HepG2 (cell line): ENCODE results near the gene TGFA. TPM values are rescaled to one million over a fixed set of nuclear protein-coding genes. Genes with fewer than 3 reads are reported as not detected.

Experiments
- ATAC-seq: fragments of 200-7000 bp; cut with Tn5 transposase; 3 replicates; pipeline ENCODE4 v1.9.1; 2020; ENCODE audit warnings: mild to moderate bottlenecking, moderate library complexity
- BruUV-seq: library from RNA; stranded (reverse); fragments of 400-500 nt; replicated peaks from 2 replicates; lab custom pipeline; 2021; lab: Mats Ljungman, UMichigan
- CTCF ChIA-PET: fragments of 300-600 bp; formaldehyde crosslinking; extraction: SDS; loops from one replicate; lab custom pipeline; 2021; ENCODE audit warnings: low total read pairs, inconsistent platforms, low intra/inter-chr PET ratio; lab: Yijun Ruan, JAX
- POLR2A ChIA-PET: fragments of 350-600 bp; sonication (Branson Sonifier 250); formaldehyde crosslinking; loops from one replicate; lab custom pipeline; 2020; ENCODE audit warnings: antibody characterized with exemption, inconsistent platforms; lab: Yijun Ruan, JAX
- DNase-seq: peaks from one replicate; pipeline ENCODE4 v3.0.0-alpha.2; 2015; ENCODE audit warnings: low spot score
- FAIRE-seq: peaks from 3 replicates; lab custom pipeline; 2011; peaks lifted over from hg19 to GRCh38; lab: Jason Lieb, UNC
- H2AFZ ChIP-seq: one replicate; pipeline ENCODE4 v1.6.1; 2011; ENCODE audit warnings: low read length, inconsistent platforms
- H3K27ac ChIP-seq: fragments of 300-600 bp; 3 replicates; pipeline ENCODE4 v1.8.0; 2011; ENCODE audit warnings: mixed run types, mild to moderate bottlenecking, mixed read lengths, low read length, inconsistent platforms; ENCODE audit not compliant: insufficient read depth; ENCODE audit errors: extremely low read length
- H3K27me3 ChIP-seq, 2 experiments: fragments of 200-600 bp in 1 of 2; 2 replicates in 1 of 2; 3 replicates in 1 of 2; pipeline versions ENCODE4 v1.6.0 to v1.8.0; 2011; ENCODE audit warnings: low read length in 2 of 2, mild to moderate bottlenecking in 2 of 2, moderate library complexity in 2 of 2, inconsistent platforms in 1 of 2; ENCODE audit not compliant: insufficient read depth in 2 of 2, control insufficient read depth in 1 of 2
- H3K36me3 ChIP-seq, 2 experiments: fragments of 200-600 bp in 1 of 2; replicated peaks in 1 of 2; 2 replicates in 1 of 2; 3 replicates in 1 of 2; pipeline versions ENCODE4 v1.5.1 to v1.8.0; 2011; ENCODE audit warnings: low read length in 2 of 2, inconsistent platforms in 1 of 2; ENCODE audit not compliant: insufficient read depth in 2 of 2, control insufficient read depth in 1 of 2
- H3K4me1 ChIP-seq: 2 replicates; pipeline ENCODE4 v1.5.1; 2012; ENCODE audit warnings: low read length, inconsistent platforms; ENCODE audit not compliant: insufficient read depth
- H3K4me2 ChIP-seq: 2 replicates; pipeline ENCODE4 v1.6.0; 2011; ENCODE audit warnings: low read depth, low read length, inconsistent platforms
- H3K4me3 ChIP-seq, 3 experiments: fragments of 200-600 bp in 1 of 3; sonication (generic), shearing (Covaris generic) in 1 of 3; replicated peaks in 1 of 3; 2 replicates each; pipeline ENCODE4 v1.5.1; 2011 to 2016; ENCODE audit warnings: low read length in 3 of 3, inconsistent platforms in 2 of 3, low read depth in 2 of 3, mild to moderate bottlenecking in 2 of 3, control low read depth in 1 of 3, mixed read lengths in 1 of 3; ENCODE audit not compliant: insufficient read depth in 1 of 3
- H3K79me2 ChIP-seq: one replicate; pipeline ENCODE4 v1.6.1; 2011; ENCODE audit warnings: low read length, inconsistent platforms; ENCODE audit not compliant: insufficient read depth
- H3K9ac ChIP-seq: 2 replicates; pipeline ENCODE4 v1.6.0; 2011; ENCODE audit warnings: mild to moderate bottlenecking, low read depth, low read length, inconsistent platforms; ENCODE audit not compliant: insufficient read depth
- H3K9me3 ChIP-seq: 2 replicates; pipeline ENCODE4 v1.5.1; 2012; ENCODE audit warnings: mild to moderate bottlenecking, low read length
- H4K20me1 ChIP-seq: 2 replicates; pipeline ENCODE4 v1.6.0; 2011; ENCODE audit warnings: inconsistent platforms, mild to moderate bottlenecking, low read length, moderate library complexity; ENCODE audit not compliant: insufficient read depth
- ATF7-NPFF ChIP-seq: sonication (generic); formaldehyde crosslinking; IDR thresholded peaks from 2 replicates; pipeline ENCODE4 v1.8.1; 2023; ENCODE audit warnings: mild to moderate bottlenecking, low read depth, missing genetic modification reagents, moderate library complexity
- HIC2 ChIP-seq: sonication (generic); formaldehyde crosslinking; IDR thresholded peaks from 2 replicates; pipeline ENCODE4 v1.9.0; 2022; ENCODE audit warnings: low read depth, missing genetic modification reagents
- MAFF ChIP-seq: IDR thresholded peaks from 2 replicates; pipeline ENCODE4 v1.6.1; 2011; ENCODE audit warnings: low read depth, low read length, improper control_type of control experiment
- MAFK ChIP-seq, 2 experiments: IDR thresholded peaks in 1 of 2; conservative IDR thresholded peaks in 1 of 2; 2 replicates each; pipeline ENCODE4 v1.6.1; 2011; ENCODE audit warnings: improper control_type of control experiment in 2 of 2, low read length in 2 of 2
- RELA ChIP-seq: sonication (generic); formaldehyde crosslinking; IDR thresholded peaks from 2 replicates; pipeline ENCODE4 v1.4.0; 2020; ENCODE audit warnings: missing genetic modification reagents
- WGBS: methylation state at CpG from one replicate; pipeline ENCODE4 v1.1.6; 2017; ENCODE audit warnings: low lambda C conversion rate; 5-methylcytosine and 5-hydroxymethylcytosine counted together
- in situ Hi-C: cut with HindIII; loops from 2 replicates; pipeline ENCODE4 v1.10.0; 2017; ENCODE audit warnings: low pct_unique_long_range_greater_than_20kb; ENCODE audit not compliant: extremely low pct_ligation_motif_present
- intact Hi-C: fragments of 100-400 bp; cut with micrococcal nuclease; formaldehyde crosslinking; loops from one replicate; pipeline ENCODE4 v1.10.0; 2022; ENCODE audit not compliant: unreplicated experiment
- polyA plus RNA-seq, 8 experiments: library from polyadenylated mRNA; depleted of rRNA in 3 of 8; stranded (reverse) in 7 of 8; unstranded in 1 of 8; fragments of >200 nt; fragmentation: Illumina TruSeq in 4 of 8; extraction: Trizol in 4 of 8; gene quantifications; 2 replicates each; pipeline versions ENCODE4 v1.2.1 to v1.2.3, GENCODE V29; 2011 to 2016; ENCODE audit warnings: low read depth in 4 of 8, missing spikeins in 1 of 8, mixed read lengths in 1 of 8; ENCODE audit not compliant: insufficient read depth in 1 of 8
- total RNA-seq, 5 experiments: library from RNA; depleted of rRNA; stranded (reverse); fragments of >200 nt; fragmentation: Illumina TruSeq; extraction: Trizol; gene quantifications; 2 replicates each; pipeline ENCODE4 v1.2.3, GENCODE V29; 2016; ENCODE audit warnings: low read depth in 1 of 5

Gene TGFA
- total and polyA plus RNA-seq, 2 of the 13 experiments (the other 11 are each of a cell fraction or from before 2014, with no cell fraction given): 7.8 to 15.3 TPM

DNA sequence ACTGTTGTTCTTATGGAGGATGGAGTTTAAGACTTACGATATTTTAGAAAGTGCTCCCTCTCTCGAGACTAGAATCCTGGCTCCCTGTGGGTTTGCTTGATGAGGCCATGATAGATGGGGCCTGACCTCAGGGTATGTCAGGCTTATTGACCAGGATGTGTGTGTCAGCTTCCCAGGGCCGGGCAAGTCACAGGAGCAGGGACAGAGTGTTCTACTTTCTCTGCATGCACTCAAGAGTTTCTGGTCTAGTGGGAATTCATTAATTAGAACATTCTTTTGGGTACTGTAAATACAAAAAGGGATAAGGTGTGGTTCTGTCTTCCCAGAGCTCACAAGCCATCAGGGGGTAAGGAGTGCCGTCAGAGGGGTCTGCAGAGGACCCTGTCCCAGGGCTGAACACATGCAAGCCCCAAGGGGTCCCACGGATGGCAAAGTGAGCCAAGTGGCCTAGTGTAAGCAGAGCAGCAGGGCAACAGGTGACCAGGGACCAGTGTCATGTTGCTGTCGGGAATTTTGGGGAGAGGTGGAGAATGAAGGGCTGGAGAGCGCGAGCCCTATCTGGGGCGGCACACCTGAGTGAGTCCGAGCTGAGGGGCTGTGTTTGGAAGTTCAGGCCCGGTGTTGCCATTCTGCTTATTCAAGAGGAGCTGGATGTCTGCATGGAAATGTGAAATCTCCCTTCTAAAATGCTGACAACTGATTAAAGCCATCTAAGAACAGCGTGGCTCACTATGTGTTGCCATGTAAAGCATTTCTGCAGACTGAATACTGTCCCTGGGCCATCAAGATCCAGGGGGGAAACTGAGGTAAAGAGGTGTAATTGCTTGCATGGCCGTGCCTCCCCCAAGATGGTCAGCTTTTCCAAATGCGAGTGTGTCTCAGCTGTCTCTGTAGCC lies 91.4 kb downstream of the TGFA start:
- no peak overlapping the region for H3K27ac ChIP-seq
- BruUV-seq: no TSS peak
- intact Hi-C loops: no loop called here
- DNase-seq (no peak), FAIRE-seq (no peak), ATAC-seq (no peak)
- no peaks in the 10 kb centered on the region for H3K79me2 ChIP-seq
- WGBS: 87% methylated on average over 14 of the region's 14 CpGs
- H3K9me3 ChIP-seq: no peaks in the 10 kb centered on the region
- H3K9ac ChIP-seq: no peak overlapping the region
- no peak overlapping the region for H3K4me2 ChIP-seq
- H4K20me1 ChIP-seq: no peaks in the 10 kb centered on the region
- ChIA-PET CTCF (no interaction called here), POLR2A (no interaction called here)
- no peak overlapping the region for H3K4me3 ChIP-seq
- H3K27me3 ChIP-seq: no peaks in the 10 kb centered on the region
- peaks cover 26% of the 10 kb centered on the region for H3K4me1 ChIP-seq
- H3K36me3 ChIP-seq: peaks cover 0 to 24% of the 10 kb centered on the region in 2 experiments; a peak in 4 of 5 replicates
- no peak for TF ChIP-seq HIC2 (CRISPR knock-in tag)
- no peak for TF ChIP-seq ATF7-NPFF (CRISPR knock-in tag)
- TF ChIP-seq MAFK (conservative IDR thresholded peaks at IDR 0.05 in 1 of 2, IDR thresholded peaks at IDR 0.05 in 1 of 2; ENCODE audit: low read length in 2 of 2): peak; percentile 64 to 69
- no peak for TF ChIP-seq RELA (CRISPR knock-in tag)
- 0 out of 2 replicates have a peak, but pooled peaks have one; percentile 24 for TF ChIP-seq MAFF
- no peak overlapping the region for H2AFZ ChIP-seq
- in situ Hi-C loops: no loop called here
